Esophagus squamous epithelium (tissue), 5 donors: ENCODE data around the gene OR52E6. TPM values are rescaled to one million over a fixed set of nuclear protein-coding genes. Genes with fewer than 3 reads are reported as not detected.

Experiments
- DNase-seq: peaks from one replicate; lab custom pipeline; 2025; lab: John Stamatoyannopoulos, UW
- H3K27ac ChIP-seq, 4 donors: fragments of 200-600 bp; sonication (generic); one replicate each; pipeline ENCODE4 v1.5.1; 2016 to 2019; ENCODE audit warnings: mild to moderate bottlenecking in 1 of 4
- H3K27me3 ChIP-seq, 4 donors: fragments of 200-600 bp; sonication (generic); 1 replicate in 3 of 4; 2 replicates in 1 of 4; pipeline versions ENCODE4 v1.5.1 to v1.6.0; 2017 to 2021; ENCODE audit warnings: antibody characterized with exemption in 1 of 4
- H3K36me3 ChIP-seq, 3 donors: fragments of 200-600 bp; sonication (generic); one replicate each; pipeline ENCODE4 v1.5.1; 2016 to 2019
- H3K4me1 ChIP-seq, 3 donors: fragments of 200-600 bp; sonication (generic); one replicate each; pipeline ENCODE4 v1.5.1; 2017 to 2019
- H3K4me3 ChIP-seq, 4 donors: fragments of 200-600 bp; sonication (generic); 1 replicate in 3 of 4; 2 replicates in 1 of 4; pipeline ENCODE4 v1.5.1; 2016 to 2019; ENCODE audit warnings: mild to moderate bottlenecking in 2 of 4, moderate library complexity in 1 of 4
- H3K9me3 ChIP-seq, 3 donors: fragments of 200-600 bp; sonication (generic); one replicate each; pipeline ENCODE4 v1.5.1; 2016 to 2019
- CTCF ChIP-seq, 6 experiments: fragments of 450-650 bp in 4 of 6; fragments of 200-600 bp in 2 of 6; sonication (generic) in 2 of 6; IDR thresholded peaks; one replicate each; pipeline ENCODE4 v1.5.1; 2016 to 2019; ENCODE audit warnings: antibody characterized with exemption in 6 of 6, mild to moderate bottlenecking in 4 of 6, moderate library complexity in 4 of 6
- POLR2A ChIP-seq, 4 donors: fragments of 450-650 bp; IDR thresholded peaks; one replicate each; pipeline ENCODE4 v1.6.1; 2017; ENCODE audit warnings: antibody characterized with exemption in 4 of 4, mild to moderate bottlenecking in 4 of 4, moderate library complexity in 3 of 4
- WGBS, 2 donors: methylation state at CpG; one replicate each; pipeline ENCODE4 v1.1.5; 2018; 5-methylcytosine and 5-hydroxymethylcytosine counted together
- intact Hi-C: fragments of 100-400 bp; cut with DNase I; formaldehyde crosslinking; loops from one replicate; pipeline ENCODE4 v1.15.0; 2022
- total RNA-seq, 4 donors: library from RNA; depleted of rRNA; stranded (reverse); fragments of >200 nt; gene quantifications; one replicate each; pipeline ENCODE4 v1.1.0, GENCODE V29; 2016
- donor health status: DM: yes; HTN: yes; CAD: no.

Gene OR52E6
- total RNA-seq, 4 donors from 2014 or later: not detected

- Histone ChIP-seq H3K27me3 (no peaks in the 10 kb centered on the region), H3K9me3 (no peaks in the 10 kb centered on the region), H3K27ac (no peak overlapping the region), H3K36me3 (no peaks in the 10 kb centered on the region), H3K4me3 (no peak overlapping the region), H3K4me1 (no peaks in the 10 kb centered on the region)
- TF ChIP-seq CTCF (IDR thresholded peaks at IDR 0.05): no peak
- TF ChIP-seq POLR2A (IDR thresholded peaks at IDR 0.05): no peak
- intact Hi-C loops: no loop called here
- no peak for DNase-seq
Observed at GRCh38 chr11:5847711-5848110, 6.0 kb upstream of the OR52E6 start.

- H3K27ac ChIP-seq: no peak overlapping the region
- TF ChIP-seq CTCF (IDR thresholded peaks at IDR 0.05) (no peak), POLR2A (IDR thresholded peaks at IDR 0.05) (no peak)
- H3K9me3 ChIP-seq: no peaks in the 10 kb centered on the region
- no peaks in the 10 kb centered on the region for H3K27me3 ChIP-seq
- H3K4me1 ChIP-seq: no peaks in the 10 kb centered on the region
- WGBS, 2 donors: 28 to 43% methylated on average over 1 of the region's 1 CpG
- no peak overlapping the region for H3K4me3 ChIP-seq
- intact Hi-C loops: no loop called here
- no peak for DNase-seq
- H3K36me3 ChIP-seq: no peaks in the 10 kb centered on the region
Observed at GRCh38 chr11:5846701-5847100, 5.0 kb upstream of the OR52E6 start.

- no peak for TF ChIP-seq CTCF (IDR thresholded peaks at IDR 0.05)
- no peak for TF ChIP-seq POLR2A (IDR thresholded peaks at IDR 0.05)
- H3K4me3 ChIP-seq: no peak overlapping the region
- H3K27me3 ChIP-seq: no peaks in the 10 kb centered on the region
- no peaks in the 10 kb centered on the region for H3K9me3 ChIP-seq
- H3K4me1 ChIP-seq: no peaks in the 10 kb centered on the region
- no peaks in the 10 kb centered on the region for H3K36me3 ChIP-seq
- H3K27ac ChIP-seq: no peak overlapping the region
- no peak for DNase-seq
- intact Hi-C loops: no loop called here
- WGBS, 2 donors: 69 to 71% methylated on average over 2 of the region's 2 CpGs
Observed at GRCh38 chr11:5837695-5838094, 4.0 kb downstream of the OR52E6 start.

GRCh38 chr11:5833446-5833845 is 8.3 kb downstream of the OR52E6 start:
- H3K27me3 ChIP-seq: no peaks in the 10 kb centered on the region
- H3K4me3 ChIP-seq: no peak overlapping the region
- no peak overlapping the region for H3K27ac ChIP-seq
- intact Hi-C loops: no loop called here
- TF ChIP-seq POLR2A (IDR thresholded peaks at IDR 0.05): no peak
- no peak for TF ChIP-seq CTCF (IDR thresholded peaks at IDR 0.05)
- H3K9me3 ChIP-seq: no peaks in the 10 kb centered on the region
- no peak for DNase-seq
- 34 to 46% methylated on average over 2 of the region's 2 CpGs for WGBS, 2 donors
- H3K4me1 ChIP-seq: no peaks in the 10 kb centered on the region
- no peaks in the 10 kb centered on the region for H3K36me3 ChIP-seq

GRCh38 chr11:5831196-5831829 is 10.4 kb downstream of the OR52E6 start:
- 74 to 82% methylated on average over 2 of the region's 6 CpGs for WGBS, 2 donors
- Histone ChIP-seq H3K36me3 (no peaks in the 10 kb centered on the region), H3K27me3 (no peaks in the 10 kb centered on the region), H3K27ac (no peak overlapping the region), H3K4me3 (no peak overlapping the region), H3K4me1 (no peaks in the 10 kb centered on the region), H3K9me3 (no peaks in the 10 kb centered on the region)
- intact Hi-C loops: no loop called here
- no peak for DNase-seq
- TF ChIP-seq POLR2A (IDR thresholded peaks at IDR 0.05): no peak
- no peak for TF ChIP-seq CTCF (IDR thresholded peaks at IDR 0.05)
